ENCODE measurements around the gene ITPR1.

Gene ITPR1

GRCh38 chr3:4797201-4797705 is 304.1 kb downstream of the ITPR1 start:
- DNase-seq = no peak

GRCh38 chr3:4799266-4800256 is 306.4 kb downstream of the ITPR1 start:
- DNase-seq = no peak

- no peak for DNase-seq
Observed at GRCh38 chr3:4800595-4800994, 307.4 kb downstream of the ITPR1 start.

GRCh38 chr3:4801892-4802291 is 308.7 kb downstream of the ITPR1 start:
- no peak for DNase-seq

GRCh38 chr3:4802903-4803302 is 309.8 kb downstream of the ITPR1 start:
- DNase-seq = no peak

GRCh38 chr3:4804161-4805058 is 311.3 kb downstream of the ITPR1 start:
- no peak for DNase-seq

GRCh38 chr3:4805662-4806061 is 312.5 kb downstream of the ITPR1 start:
- DNase-seq = no peak

GRCh38 chr3:4806535-4807108 is 313.5 kb downstream of the ITPR1 start:
- DNase-seq = no peak

- DNase-seq = no peak
Observed at GRCh38 chr3:4807381-4808280, 314.5 kb downstream of the ITPR1 start.

GRCh38 chr3:4808637-4809036 is 315.5 kb downstream of the ITPR1 start:
- no peak for DNase-seq

GRCh38 chr3:4809922-4810321 is 316.8 kb downstream of the ITPR1 start:
- DNase-seq = no peak

- DNase-seq = no peak
Observed at GRCh38 chr3:4812591-4812990, 319.4 kb downstream of the ITPR1 start.

- DNase-seq = no peak
Observed at GRCh38 chr3:4813909-4814304, 320.8 kb downstream of the ITPR1 start.

- DNase-seq = no peak
Observed at GRCh38 chr3:4814305-4814903, 321.3 kb downstream of the ITPR1 start.

- no peak for DNase-seq
Observed at GRCh38 chr3:4814904-4815574, 321.9 kb downstream of the ITPR1 start.

GRCh38 chr3:4816306-4816705 is 323.2 kb downstream of the ITPR1 start:
- no peak for DNase-seq

- DNase-seq = no peak
Observed at GRCh38 chr3:4816718-4817117, 323.6 kb downstream of the ITPR1 start.

GRCh38 chr3:4817128-4817527 is 324.0 kb downstream of the ITPR1 start:
- DNase-seq = no peak

- DNase-seq = no peak
Observed at GRCh38 chr3:4818164-4818563, 325.0 kb downstream of the ITPR1 start.

- DNase-seq = no peak
Observed at GRCh38 chr3:4818986-4819693, 326.0 kb downstream of the ITPR1 start.
